ENCODE measurements around the gene TMEM131. TPM values are rescaled to one million over a fixed set of nuclear protein-coding genes. Genes with fewer than 3 reads are reported as not detected.

The TMEM131 gene
- total and polyA plus RNA-seq, 9 donors = 25.4 to 54.7 (median 41.6) TPM

DNA sequence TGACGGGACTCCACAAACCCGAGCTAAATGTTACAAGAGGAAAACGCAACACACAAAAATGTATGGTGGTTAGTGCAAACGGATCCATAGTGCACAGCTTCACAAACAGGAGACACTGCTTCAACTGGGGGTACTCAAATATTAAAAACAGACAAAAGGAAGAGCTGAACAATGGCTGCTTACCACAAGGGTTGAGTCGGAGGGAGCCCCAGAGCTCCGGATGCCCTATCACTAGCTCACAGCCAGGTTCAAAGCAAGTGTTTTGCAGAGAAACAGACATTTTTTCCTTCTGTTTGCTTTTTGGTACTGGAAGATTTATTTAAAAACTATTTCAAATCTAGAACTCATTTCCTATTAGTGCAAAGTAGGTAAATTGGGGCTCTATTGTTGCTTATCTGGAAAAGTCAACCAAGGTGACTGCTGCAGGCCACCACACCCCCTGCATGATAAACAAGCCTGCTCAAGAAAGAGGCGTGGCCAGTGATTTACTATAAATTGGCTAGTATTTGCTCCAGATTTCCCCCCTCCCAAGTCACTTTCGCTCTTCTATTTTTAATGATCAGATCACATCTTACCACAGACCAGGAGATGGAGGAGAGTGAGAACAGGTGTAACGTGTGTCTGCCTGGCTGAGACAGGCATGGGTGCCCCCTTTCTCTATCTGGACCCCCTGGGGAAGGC lies 235.9 kb downstream of the TMEM131 start:
- WGBS (ENCODE audit: insufficient coverage) = 94% methylated on average over 3 of the region's 9 CpGs
- peaks cover 87% of the 10 kb centered on the region for H3K36me3 ChIP-seq (ENCODE audit: control insufficient read depth, insufficient read depth, low read length)
- no peak for DNase-seq
- no peaks in the 10 kb centered on the region for H3K27me3 ChIP-seq (ENCODE audit: control insufficient read depth, insufficient read depth, low read length)
- H3K4me1 ChIP-seq (ENCODE audit: control insufficient read depth, insufficient read depth, low read length) = no peaks in the 10 kb centered on the region
- H3K9me3 ChIP-seq (replicated peaks; ENCODE audit: control insufficient read depth, low read depth, low read length) = no peaks in the 10 kb centered on the region
- H3K27ac ChIP-seq (ENCODE audit: low read length) = no peak overlapping the region
- H3K4me3 ChIP-seq (ENCODE audit: low read length) = no peak overlapping the region

GRCh38 chr2:97758131-97758705 lies 237.5 kb downstream of the TMEM131 start:
- H3K4me1 ChIP-seq (ENCODE audit: control insufficient read depth, insufficient read depth, low read length) = no peaks in the 10 kb centered on the region
- no peak overlapping the region for H3K27ac ChIP-seq (ENCODE audit: low read length)
- peaks cover 73% of the 10 kb centered on the region for H3K36me3 ChIP-seq (ENCODE audit: control insufficient read depth, insufficient read depth, low read length)
- WGBS (ENCODE audit: insufficient coverage) = 83% methylated on average over 1 of the region's 1 CpG
- no peaks in the 10 kb centered on the region for H3K9me3 ChIP-seq (replicated peaks; ENCODE audit: control insufficient read depth, low read depth, low read length)
- DNase-seq = no peak
- no peaks in the 10 kb centered on the region for H3K27me3 ChIP-seq (ENCODE audit: control insufficient read depth, insufficient read depth, low read length)
- no peak overlapping the region for H3K4me3 ChIP-seq (ENCODE audit: low read length)

GRCh38 chr2:97757062-97757461 lies 238.7 kb downstream of the TMEM131 start:
- Histone ChIP-seq H3K4me1 (ENCODE audit: control insufficient read depth, insufficient read depth, low read length) (no peaks in the 10 kb centered on the region), H3K36me3 (ENCODE audit: control insufficient read depth, insufficient read depth, low read length) (peaks cover 62% of the 10 kb centered on the region), H3K4me3 (ENCODE audit: low read length) (no peak overlapping the region), H3K9me3 (replicated peaks; ENCODE audit: control insufficient read depth, low read depth, low read length) (no peaks in the 10 kb centered on the region), H3K27me3 (ENCODE audit: control insufficient read depth, insufficient read depth, low read length) (no peaks in the 10 kb centered on the region), H3K27ac (ENCODE audit: low read length) (no peak overlapping the region)
- WGBS (ENCODE audit: insufficient coverage) = 95% methylated on average over 16 of the region's 18 CpGs
- no peak for DNase-seq

DNA sequence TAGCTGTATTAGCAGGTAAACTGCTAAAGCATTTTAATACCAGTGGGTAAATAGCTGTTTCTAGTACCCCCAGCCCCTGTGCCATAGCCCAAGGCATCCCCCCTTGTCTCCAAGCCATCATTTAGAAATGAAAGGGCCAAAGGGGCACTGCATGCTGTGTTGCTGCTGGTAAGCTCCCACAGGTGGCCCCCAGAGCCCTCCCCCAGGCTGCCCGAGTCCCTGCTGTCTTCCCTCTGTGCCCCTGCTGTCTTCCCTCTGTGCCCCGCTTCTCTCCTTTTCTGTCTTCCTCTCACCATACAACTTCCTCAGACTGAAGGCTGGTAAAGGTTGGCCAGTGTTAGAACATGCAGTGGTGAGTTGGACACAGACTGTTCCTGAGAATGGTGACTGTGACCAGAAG lies 240.3 kb downstream of the TMEM131 start:
- Histone ChIP-seq H3K36me3 (ENCODE audit: control insufficient read depth, insufficient read depth, low read length) (peaks cover 49% of the 10 kb centered on the region), H3K27me3 (ENCODE audit: control insufficient read depth, insufficient read depth, low read length) (no peaks in the 10 kb centered on the region), H3K27ac (ENCODE audit: low read length) (no peak overlapping the region), H3K4me1 (ENCODE audit: control insufficient read depth, insufficient read depth, low read length) (peaks cover 3% of the 10 kb centered on the region), H3K4me3 (ENCODE audit: low read length) (no peak overlapping the region), H3K9me3 (replicated peaks; ENCODE audit: control insufficient read depth, low read depth, low read length) (no peaks in the 10 kb centered on the region)
- DNase-seq = no peak
- no CpG with 5 or more reads among the region's 2 CpGs for WGBS (ENCODE audit: insufficient coverage)

GRCh38 chr2:97754690-97755346 lies 240.9 kb downstream of the TMEM131 start:
- no peak overlapping the region for H3K27ac ChIP-seq (ENCODE audit: low read length)
- DNase-seq = peak; percentile 41
- WGBS (ENCODE audit: insufficient coverage) = 71% methylated on average over 3 of the region's 12 CpGs
- no peak overlapping the region for H3K4me3 ChIP-seq (ENCODE audit: low read length)
- peaks cover 43% of the 10 kb centered on the region for H3K36me3 ChIP-seq (ENCODE audit: control insufficient read depth, insufficient read depth, low read length)
- H3K4me1 ChIP-seq (ENCODE audit: control insufficient read depth, insufficient read depth, low read length) = peaks cover 3% of the 10 kb centered on the region
- H3K9me3 ChIP-seq (replicated peaks; ENCODE audit: control insufficient read depth, low read depth, low read length) = no peaks in the 10 kb centered on the region
- no peaks in the 10 kb centered on the region for H3K27me3 ChIP-seq (ENCODE audit: control insufficient read depth, insufficient read depth, low read length)

DNA sequence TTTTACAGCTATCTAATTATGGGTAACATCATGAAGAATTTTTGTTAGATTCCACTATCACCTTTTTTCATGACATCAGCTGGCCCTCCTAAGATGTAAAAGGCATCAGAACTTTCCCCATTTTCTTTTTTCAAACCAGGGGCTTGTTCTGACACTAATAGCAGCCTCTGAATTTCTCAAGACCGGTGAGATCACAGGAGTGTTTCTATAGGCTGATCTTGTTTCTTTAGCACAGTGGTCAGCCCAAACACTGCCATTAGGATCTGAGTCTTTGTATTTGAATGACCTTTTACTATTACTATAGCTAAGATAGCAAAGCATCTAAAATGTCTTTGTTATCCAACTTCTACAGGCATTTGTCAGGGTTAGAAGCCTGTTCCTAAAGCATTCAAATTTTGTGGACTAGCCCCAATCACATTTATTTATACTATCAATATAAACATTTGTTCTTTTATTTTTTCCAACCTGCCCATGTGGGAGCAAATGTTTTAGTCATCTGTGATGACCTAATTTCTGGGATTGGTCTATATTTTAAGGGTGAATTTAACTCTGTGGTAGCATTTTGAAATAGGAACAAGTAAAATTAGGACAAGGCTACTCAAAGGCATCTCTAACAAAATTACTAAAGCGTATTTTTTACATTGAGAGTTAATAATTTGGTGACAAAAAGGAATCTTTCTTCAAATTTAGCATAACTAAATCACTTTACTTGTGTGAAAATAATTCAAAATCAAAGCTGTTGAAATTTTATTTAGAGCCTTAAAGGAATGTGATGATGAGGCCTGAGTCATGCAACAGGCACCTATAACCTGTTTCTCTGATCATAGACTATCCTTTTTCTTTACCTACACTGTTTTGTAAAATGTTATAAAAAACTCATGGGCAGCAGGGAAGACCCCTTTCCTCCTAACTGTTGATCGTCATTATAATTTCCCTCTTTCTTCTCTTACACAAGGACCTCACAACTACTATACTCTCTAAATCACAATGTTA lies 243.1 kb downstream of the TMEM131 start:
- no peak overlapping the region for H3K27ac ChIP-seq (ENCODE audit: low read length)
- DNase-seq = no peak
- H3K36me3 ChIP-seq (ENCODE audit: control insufficient read depth, insufficient read depth, low read length) = peaks cover 25% of the 10 kb centered on the region
- WGBS (ENCODE audit: insufficient coverage) = no CpG with 5 or more reads among the region's 3 CpGs
- no peaks in the 10 kb centered on the region for H3K9me3 ChIP-seq (replicated peaks; ENCODE audit: control insufficient read depth, low read depth, low read length)
- H3K27me3 ChIP-seq (ENCODE audit: control insufficient read depth, insufficient read depth, low read length) = no peaks in the 10 kb centered on the region
- no peak overlapping the region for H3K4me3 ChIP-seq (ENCODE audit: low read length)
- H3K4me1 ChIP-seq (ENCODE audit: control insufficient read depth, insufficient read depth, low read length) = peaks cover 16% of the 10 kb centered on the region

GRCh38 chr2:97751752-97752151 lies 244.0 kb downstream of the TMEM131 start:
- H3K27me3 ChIP-seq (ENCODE audit: control insufficient read depth, insufficient read depth, low read length) = no peaks in the 10 kb centered on the region
- no CpG with 5 or more reads among the region's 3 CpGs for WGBS (ENCODE audit: insufficient coverage)
- H3K4me3 ChIP-seq (ENCODE audit: low read length) = no peak overlapping the region
- no peak for DNase-seq
- no peak overlapping the region for H3K27ac ChIP-seq (ENCODE audit: low read length)
- peaks cover 16% of the 10 kb centered on the region for H3K36me3 ChIP-seq (ENCODE audit: control insufficient read depth, insufficient read depth, low read length)
- no peaks in the 10 kb centered on the region for H3K9me3 ChIP-seq (replicated peaks; ENCODE audit: control insufficient read depth, low read depth, low read length)
- peaks cover 20% of the 10 kb centered on the region for H3K4me1 ChIP-seq (ENCODE audit: control insufficient read depth, insufficient read depth, low read length)

GRCh38 chr2:97750017-97750416 lies 245.7 kb downstream of the TMEM131 start:
- WGBS (ENCODE audit: insufficient coverage) = 100% methylated on average over 2 of the region's 4 CpGs
- H3K4me1 ChIP-seq (ENCODE audit: control insufficient read depth, insufficient read depth, low read length) = peaks cover 24% of the 10 kb centered on the region
- no peak overlapping the region for H3K4me3 ChIP-seq (ENCODE audit: low read length)
- no peaks in the 10 kb centered on the region for H3K9me3 ChIP-seq (replicated peaks; ENCODE audit: control insufficient read depth, low read depth, low read length)
- DNase-seq = no peak
- H3K27ac ChIP-seq (ENCODE audit: low read length) = no peak overlapping the region
- H3K36me3 ChIP-seq (ENCODE audit: control insufficient read depth, insufficient read depth, low read length) = peaks cover 4% of the 10 kb centered on the region
- H3K27me3 ChIP-seq (ENCODE audit: control insufficient read depth, insufficient read depth, low read length) = no peaks in the 10 kb centered on the region

GRCh38 chr2:97749581-97749980 lies 246.2 kb downstream of the TMEM131 start:
- H3K27me3 ChIP-seq (ENCODE audit: control insufficient read depth, insufficient read depth, low read length) = no peaks in the 10 kb centered on the region
- peaks cover 3% of the 10 kb centered on the region for H3K36me3 ChIP-seq (ENCODE audit: control insufficient read depth, insufficient read depth, low read length)
- 24% methylated on average over 3 of the region's 5 CpGs for WGBS (ENCODE audit: insufficient coverage)
- no peaks in the 10 kb centered on the region for H3K9me3 ChIP-seq (replicated peaks; ENCODE audit: control insufficient read depth, low read depth, low read length)
- H3K4me3 ChIP-seq (ENCODE audit: low read length) = no peak overlapping the region
- no peak overlapping the region for H3K27ac ChIP-seq (ENCODE audit: low read length)
- H3K4me1 ChIP-seq (ENCODE audit: control insufficient read depth, insufficient read depth, low read length) = peaks cover 24% of the 10 kb centered on the region
- DNase-seq = peak; percentile 27
